OCI-LY7 (cell line): Measurements from ENCODE around the gene CABCOCO1. TPM values are rescaled to one million over a fixed set of nuclear protein-coding genes. Genes with fewer than 3 reads are reported as not detected.
A peak's percentile ranks its signal among the peaks of the same experiment; 100 is the strongest.

Experiments used
- BruUV-seq: library from RNA; stranded (reverse); fragments of 400-500 nt; replicated peaks from 2 replicates; lab custom pipeline; 2021; lab: Mats Ljungman, UMichigan
- CTCF ChIA-PET: fragments of 300-600 bp; sonication (Branson Sonifier 250); formaldehyde crosslinking; loops from one replicate; lab custom pipeline; 2022; ENCODE audit warnings: antibody characterized with exemption; ENCODE audit not compliant: unreplicated experiment; lab: Charles Lee
- POLR2A ChIA-PET: fragments of 300-600 bp; sonication (Branson Sonifier 250); formaldehyde crosslinking; loops from one replicate; lab custom pipeline; 2022; ENCODE audit warnings: antibody characterized with exemption; lab: Charles Lee
- DNase-seq: peaks from one replicate; pipeline ENCODE4 v3.0.0-alpha.2; 2015; ENCODE audit warnings: low spot score
- H2AFZ ChIP-seq: fragments of 200-600 bp; sonication (generic), shearing (Covaris generic); 2 replicates; pipeline ENCODE4 v1.6.1; 2014; ENCODE audit warnings: mild to moderate bottlenecking, antibody characterized with exemption, low read length, moderate library complexity
- H3K27ac ChIP-seq: fragments of 200-600 bp; sonication (generic); 2 replicates; pipeline ENCODE4 v1.5.1; 2014; ENCODE audit warnings: mixed run types, low read depth, mild to moderate bottlenecking, moderate library complexity, low read length, inconsistent platforms; ENCODE audit not compliant: poor library complexity, severe bottlenecking
- H3K36me3 ChIP-seq: fragments of 200-600 bp; sonication (generic); 2 replicates; pipeline ENCODE4 v1.6.1; 2014; ENCODE audit warnings: mild to moderate bottlenecking, antibody characterized with exemption, low read length, moderate library complexity, mixed read lengths; ENCODE audit not compliant: insufficient read depth
- H3K4me1 ChIP-seq: fragments of 200-600 bp; sonication (generic); 2 replicates; pipeline ENCODE4 v1.5.1; 2014; ENCODE audit warnings: mild to moderate bottlenecking, low read length; ENCODE audit not compliant: insufficient read depth, poor library complexity, severe bottlenecking
- H3K4me2 ChIP-seq: fragments of 200-600 bp; sonication (generic); 2 replicates; pipeline ENCODE4 v1.6.1; 2014; ENCODE audit warnings: mild to moderate bottlenecking, low read length
- H3K4me3 ChIP-seq: fragments of 200-600 bp; sonication (generic); 2 replicates; pipeline ENCODE4 v1.5.1; 2014; ENCODE audit warnings: mild to moderate bottlenecking, low read depth, low read length; ENCODE audit not compliant: poor library complexity, severe bottlenecking
- H3K79me2 ChIP-seq: fragments of 200-600 bp; sonication (generic); 2 replicates; pipeline ENCODE4 v1.6.1; 2016; ENCODE audit warnings: low read depth, mild to moderate bottlenecking, low read length, moderate library complexity, mixed read lengths; ENCODE audit not compliant: insufficient read depth
- H3K9me2 ChIP-seq: fragments of 200-600 bp; sonication (generic); 2 replicates; pipeline ENCODE4 v1.6.1; 2016; ENCODE audit warnings: mild to moderate bottlenecking, low read length, mixed read lengths; ENCODE audit not compliant: insufficient read depth
- H3K9me3 ChIP-seq: fragments of 200-600 bp; sonication (generic); 2 replicates; pipeline ENCODE4 v1.6.1; 2014; ENCODE audit warnings: mild to moderate bottlenecking, mixed run types, low read length, mixed read lengths
- H4K20me1 ChIP-seq: fragments of 200-600 bp; sonication (generic); 2 replicates; pipeline ENCODE4 v1.6.1; 2014; ENCODE audit warnings: mild to moderate bottlenecking, antibody characterized with exemption, low read length, moderate library complexity, mixed read lengths; ENCODE audit not compliant: insufficient read depth
- CTCF ChIP-seq: fragments of 200-600 bp; sonication (generic); conservative IDR thresholded peaks from 2 replicates; pipeline ENCODE4 v1.5.1; 2014; ENCODE audit warnings: mild to moderate bottlenecking, antibody characterized with exemption, low read length, moderate library complexity, mixed read lengths
- EZH2phosphoT487 ChIP-seq: fragments of 200-600 bp; sonication (generic); IDR thresholded peaks from 2 replicates; pipeline ENCODE4 v1.6.1; 2018; ENCODE audit warnings: low read depth, borderline replicate concordance, mild to moderate bottlenecking, mixed run types, antibody characterized with exemption, low read length, moderate library complexity, mixed read lengths
- intact Hi-C: fragments of 100-400 bp; cut with micrococcal nuclease; formaldehyde crosslinking; loops from one replicate; pipeline ENCODE4 v1.10.0; 2022; ENCODE audit not compliant: unreplicated experiment
- total RNA-seq, 2 experiments: library from RNA; depleted of rRNA in 1 of 2; stranded (reverse); fragments of >200 nt in 1 of 2; shearing (Covaris generic) in 1 of 2; gene quantifications; 2 replicates each; pipeline ENCODE4 v1.2.3, GENCODE V29; 2014 to 2022

Gene CABCOCO1
- total RNA-seq, 2 experiments from 2014 or later = not detected

- DNase-seq = no peak
- H3K4me2 ChIP-seq = no peak overlapping the region
- TF ChIP-seq CTCF (no peak), EZH2phosphoT487 (no peak)
- H3K9me2 ChIP-seq = no peaks in the 10 kb centered on the region
- no peaks in the 10 kb centered on the region for H4K20me1 ChIP-seq
- H3K27ac ChIP-seq = no peak overlapping the region
- no peak overlapping the region for H2AFZ ChIP-seq
- ChIA-PET CTCF (no interaction called here), POLR2A (interaction anchor here (0.7 kb wide), 2 partner anchors 185 to 437 kb away, joined by 4 to 5 read pairs; no protein-coding TSS in a partner anchor)
- H3K36me3 ChIP-seq = no peaks in the 10 kb centered on the region
- no TSS peak for BruUV-seq
- H3K4me1 ChIP-seq = no peaks in the 10 kb centered on the region
- intact Hi-C loops = no loop called here
- H3K79me2 ChIP-seq = no peaks in the 10 kb centered on the region
- H3K9me3 ChIP-seq = no peaks in the 10 kb centered on the region
- no peak overlapping the region for H3K4me3 ChIP-seq
Measured at GRCh38 chr10:61779276-61779675, 116.5 kb downstream of the CABCOCO1 start.

GRCh38 chr10:61779950-61780659 lies 117.4 kb downstream of the CABCOCO1 start:
- intact Hi-C loops = no loop called here
- H3K4me2 ChIP-seq = no peak overlapping the region
- CTCF ChIA-PET = no interaction called here

More at GRCh38 chr10:61779950-61780659, 117.4 kb downstream of the CABCOCO1 start:
- H3K9me3 ChIP-seq = no peaks in the 10 kb centered on the region
- no peak overlapping the region for H3K27ac ChIP-seq
- TF ChIP-seq CTCF (no peak), EZH2phosphoT487 (no peak)
- H3K79me2 ChIP-seq = no peaks in the 10 kb centered on the region
- H3K4me3 ChIP-seq = no peak overlapping the region
- no peaks in the 10 kb centered on the region for H3K9me2 ChIP-seq
- POLR2A ChIA-PET = interaction anchor here (0.6 to 1.0 kb wide), 5 partner anchors 15 to 601 kb away, joined by 3 to 5 read pairs (median 3); no protein-coding TSS in a partner anchor
- H4K20me1 ChIP-seq = no peaks in the 10 kb centered on the region
- 0 out of 2 replicates have a peak overlapping the region, but pooled peaks have one; percentile 8 for H2AFZ ChIP-seq
- no TSS peak for BruUV-seq
- DNase-seq = no peak
- H3K4me1 ChIP-seq = no peaks in the 10 kb centered on the region
- no peaks in the 10 kb centered on the region for H3K36me3 ChIP-seq
